GM06990 (cell line): ENCODE measurements around the gene COMMD9.

Experiments
- DNase-seq: peaks from one replicate; pipeline ENCODE4 v3.0.0-alpha.2; 2011; ENCODE audit not compliant: insufficient read length; ENCODE audit errors: extremely low read depth
- H3K27me3 ChIP-seq: replicated peaks from 2 replicates; pipeline ENCODE4 v1.6.0; 2011; ENCODE audit warnings: low read length; ENCODE audit not compliant: control insufficient read depth, insufficient read depth
- H3K36me3 ChIP-seq: 2 replicates; pipeline ENCODE4 v1.5.1; 2011; ENCODE audit warnings: low read length; ENCODE audit not compliant: control insufficient read depth, insufficient read depth
- H3K4me3 ChIP-seq: replicated peaks from 2 replicates; pipeline ENCODE4 v1.5.1; 2011; ENCODE audit warnings: low read depth, mild to moderate bottlenecking, control low read depth, low read length
- TF ChIP-seq, protein P1 (sequence below): IDR thresholded peaks from 2 replicates; pipeline ENCODE4 v1.5.1; 2011; ENCODE audit warnings: low read length, control low read depth, mild to moderate bottlenecking, inconsistent platforms; ENCODE audit not compliant: insufficient read depth, poor library complexity, severe bottlenecking

The COMMD9 gene

DNA sequence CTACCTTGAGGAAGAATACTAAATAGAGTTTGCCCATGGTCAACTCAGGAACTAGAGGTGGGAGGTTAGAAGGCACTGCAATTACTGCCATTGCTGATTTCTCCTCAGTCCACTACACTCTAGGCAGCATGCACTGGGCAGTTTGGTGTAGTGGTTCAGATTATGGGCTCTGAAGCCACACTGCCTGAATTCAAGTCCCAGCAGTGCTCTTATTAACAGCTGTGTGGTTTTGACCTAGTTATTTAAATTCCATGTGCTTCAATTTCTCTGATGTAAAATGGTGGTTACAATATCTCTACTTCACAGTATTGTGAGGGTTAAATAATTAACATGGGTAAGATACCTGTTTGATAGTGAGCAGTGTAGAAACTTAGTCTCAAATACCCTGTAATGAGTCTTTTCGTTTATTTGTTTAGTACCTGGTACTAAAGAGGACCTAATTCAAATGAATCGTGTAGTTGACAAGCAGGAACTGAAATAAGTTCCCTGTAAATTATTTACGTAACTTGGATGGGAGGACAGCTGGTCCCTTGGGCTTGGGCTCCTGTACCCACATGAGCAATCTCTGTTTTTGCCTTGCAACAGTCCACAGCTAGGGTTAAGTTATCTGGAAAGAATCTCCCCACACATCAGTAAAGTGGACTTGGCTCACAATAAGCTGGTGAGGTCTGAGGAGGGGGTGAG is 24.7 kb upstream of the COMMD9 start:
- TF ChIP-seq, protein P1, sequence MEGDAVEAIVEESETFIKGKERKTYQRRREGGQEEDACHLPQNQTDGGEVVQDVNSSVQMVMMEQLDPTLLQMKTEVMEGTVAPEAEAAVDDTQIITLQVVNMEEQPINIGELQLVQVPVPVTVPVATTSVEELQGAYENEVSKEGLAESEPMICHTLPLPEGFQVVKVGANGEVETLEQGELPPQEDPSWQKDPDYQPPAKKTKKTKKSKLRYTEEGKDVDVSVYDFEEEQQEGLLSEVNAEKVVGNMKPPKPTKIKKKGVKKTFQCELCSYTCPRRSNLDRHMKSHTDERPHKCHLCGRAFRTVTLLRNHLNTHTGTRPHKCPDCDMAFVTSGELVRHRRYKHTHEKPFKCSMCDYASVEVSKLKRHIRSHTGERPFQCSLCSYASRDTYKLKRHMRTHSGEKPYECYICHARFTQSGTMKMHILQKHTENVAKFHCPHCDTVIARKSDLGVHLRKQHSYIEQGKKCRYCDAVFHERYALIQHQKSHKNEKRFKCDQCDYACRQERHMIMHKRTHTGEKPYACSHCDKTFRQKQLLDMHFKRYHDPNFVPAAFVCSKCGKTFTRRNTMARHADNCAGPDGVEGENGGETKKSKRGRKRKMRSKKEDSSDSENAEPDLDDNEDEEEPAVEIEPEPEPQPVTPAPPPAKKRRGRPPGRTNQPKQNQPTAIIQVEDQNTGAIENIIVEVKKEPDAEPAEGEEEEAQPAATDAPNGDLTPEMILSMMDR: no peak
- no peak for DNase-seq
- no peaks in the 10 kb centered on the region; the same call in 1 of the 2 replicates for H3K27me3 ChIP-seq
- H3K36me3 ChIP-seq: no peaks in the 10 kb centered on the region
- H3K4me3 ChIP-seq: no peak overlapping the region

DNA sequence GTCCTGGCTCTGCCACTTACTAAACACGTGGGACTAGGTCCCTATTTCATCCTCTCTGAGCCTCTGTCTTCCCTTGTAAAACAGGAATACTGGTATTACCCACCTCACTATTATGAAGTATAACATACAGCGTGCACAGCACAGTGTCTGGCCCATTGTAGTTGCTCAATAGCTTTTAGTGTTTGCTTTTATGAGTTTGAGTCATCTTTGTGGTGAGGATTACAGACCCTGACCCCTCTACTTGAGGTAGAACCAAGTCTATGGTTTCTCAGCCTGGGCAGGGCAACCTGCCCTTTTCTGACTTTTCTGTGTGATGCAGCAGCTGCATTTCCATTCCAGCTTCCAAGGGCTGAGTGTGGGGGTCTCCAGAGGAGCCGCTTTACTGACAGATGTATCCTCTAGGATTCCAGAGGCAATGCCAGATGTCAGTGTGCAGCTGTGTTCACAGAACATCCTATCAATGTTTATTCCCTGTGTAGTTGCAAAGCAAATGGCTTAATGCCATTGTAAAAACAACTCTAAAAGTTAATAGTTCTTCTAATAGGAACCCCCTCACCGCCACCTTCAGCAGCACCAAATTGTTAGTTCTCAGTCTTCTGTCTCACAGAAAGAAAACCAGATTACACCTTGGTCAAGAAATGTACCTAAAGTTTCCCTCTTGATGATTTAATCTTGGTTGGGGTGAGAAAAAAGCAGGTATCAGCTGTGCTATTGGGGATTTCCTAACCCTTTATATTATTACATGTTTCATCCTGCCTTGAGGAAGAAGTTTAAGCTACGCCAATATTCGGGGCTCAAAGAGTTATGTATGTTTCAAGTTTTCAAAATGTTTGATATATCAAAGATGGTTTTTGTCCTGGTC is 23.6 kb upstream of the COMMD9 start:
- Histone ChIP-seq H3K27me3 (no peaks in the 10 kb centered on the region; the same call in 1 of the 2 replicates), H3K36me3 (no peaks in the 10 kb centered on the region), H3K4me3 (no peak overlapping the region)
- TF ChIP-seq, protein P1: no peak
- DNase-seq: no peak

DNA sequence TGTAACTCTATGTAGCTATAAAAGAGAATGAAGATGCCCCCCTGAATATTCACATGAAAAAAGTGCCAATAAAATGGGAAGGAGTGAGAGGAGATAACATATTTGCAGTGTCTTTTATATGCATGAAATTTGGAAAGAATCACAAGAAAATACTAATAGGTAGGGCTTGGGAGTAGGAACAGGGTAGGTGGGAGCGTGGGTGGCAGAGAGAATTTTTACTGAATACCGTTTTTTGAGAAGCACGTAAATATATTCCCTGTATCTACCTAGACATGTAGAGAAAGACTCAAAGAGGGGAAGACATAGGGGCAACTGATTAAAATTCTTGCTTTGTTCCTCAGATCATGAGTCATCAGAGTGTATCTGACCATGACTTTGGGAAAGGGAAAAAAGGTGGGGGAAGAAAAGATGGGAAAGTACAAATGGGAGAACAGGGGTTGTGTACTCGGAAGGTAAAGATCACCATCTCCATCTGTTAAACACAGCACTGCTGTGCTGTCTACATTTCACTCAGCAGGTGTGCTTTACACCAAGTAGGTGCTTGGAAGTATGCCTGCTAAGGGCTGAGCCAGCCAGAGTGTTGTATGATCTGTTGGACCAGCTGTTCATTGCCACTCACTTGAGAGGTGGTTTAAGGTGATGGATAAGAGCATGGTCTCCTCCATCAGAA is 22.8 kb upstream of the COMMD9 start:
- TF ChIP-seq, protein P1: no peak
- no peak for DNase-seq
- H3K27me3 ChIP-seq: no peaks in the 10 kb centered on the region; the same call in 1 of the 2 replicates
- H3K36me3 ChIP-seq: no peaks in the 10 kb centered on the region
- H3K4me3 ChIP-seq: no peak overlapping the region

DNA sequence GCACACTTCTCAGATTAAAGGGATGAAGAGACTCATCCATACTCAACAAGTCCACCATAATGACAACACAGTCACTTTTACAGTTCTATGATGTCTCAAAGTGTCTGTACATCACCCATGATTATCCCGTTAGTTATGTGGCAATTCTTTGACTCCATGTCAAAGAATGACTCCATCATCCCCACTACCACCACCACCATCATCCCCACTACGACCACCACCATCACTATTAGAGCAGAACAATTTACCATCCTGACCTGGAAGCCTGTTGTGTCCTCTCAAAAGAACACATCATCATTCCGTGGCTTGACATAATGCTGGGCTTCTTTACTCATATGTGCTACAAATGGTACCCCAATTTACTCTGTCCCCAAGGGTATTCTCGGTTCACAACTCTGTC is 20.6 kb upstream of the COMMD9 start:
- H3K36me3 ChIP-seq: no peaks in the 10 kb centered on the region
- no peak for DNase-seq
- TF ChIP-seq, protein P1: no peak
- no peak overlapping the region for H3K4me3 ChIP-seq
- H3K27me3 ChIP-seq: no peaks in the 10 kb centered on the region; the same call in 1 of the 2 replicates

DNA sequence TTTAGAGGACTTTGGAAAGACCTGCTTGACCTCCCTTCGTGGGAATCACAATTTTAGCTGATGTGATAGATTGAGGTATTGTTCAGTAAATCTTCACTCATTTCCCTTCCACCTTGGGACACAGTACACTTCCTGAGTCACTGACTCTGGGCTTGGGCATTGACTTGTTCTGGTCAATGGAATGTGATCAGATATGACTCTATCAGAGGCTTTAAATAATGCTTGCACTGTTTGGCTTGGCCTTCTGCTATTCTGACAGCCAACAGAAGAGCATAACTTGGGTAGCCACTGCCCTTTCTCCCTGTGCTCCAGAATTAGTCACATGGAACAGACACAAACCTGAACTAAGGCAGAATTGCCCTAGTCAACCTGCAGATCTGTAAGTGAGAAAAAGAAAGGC is 19.4 kb upstream of the COMMD9 start:
- Histone ChIP-seq H3K4me3 (no peak overlapping the region), H3K27me3 (no peaks in the 10 kb centered on the region; the same call in 1 of the 2 replicates), H3K36me3 (no peaks in the 10 kb centered on the region)
- TF ChIP-seq, protein P1: no peak
- DNase-seq: no peak
